CD14-positive monocyte (primary cell): ENCODE results near the gene TP73. TPM values are rescaled to one million over a fixed set of nuclear protein-coding genes. Genes with fewer than 3 reads are reported as not detected.

Experiments
- DNase-seq, 3 donors: peaks; one replicate each; pipeline ENCODE4 v3.0.0-alpha.2; 2011 to 2022
- H2AFZ ChIP-seq: 2 replicates; pipeline ENCODE4 v1.6.0; 2012; ENCODE audit warnings: mild to moderate bottlenecking, low read depth, low read length, inconsistent platforms; ENCODE audit not compliant: insufficient read depth, poor library complexity, severe bottlenecking
- H3K27ac ChIP-seq, 2 donors: 1 replicate in 1 of 2; 2 replicates in 1 of 2; pipeline ENCODE4 v1.5.1; 2012 to 2013; ENCODE audit warnings: low read length in 2 of 2, control low read depth in 1 of 2, inconsistent platforms in 1 of 2, low read depth in 1 of 2, mild to moderate bottlenecking in 1 of 2
- H3K27me3 ChIP-seq, 2 donors: one replicate each; pipeline versions ENCODE4 v1.6.0 to v1.6.1; 2011 to 2013; ENCODE audit warnings: low read length in 2 of 2; ENCODE audit not compliant: control insufficient read depth in 2 of 2, insufficient read depth in 2 of 2
- H3K36me3 ChIP-seq, 2 donors: replicated peaks in 1 of 2; 1 replicate in 1 of 2; 2 replicates in 1 of 2; pipeline versions ENCODE4 v1.5.1 to v1.6.1; 2012 to 2013; ENCODE audit warnings: low read length in 2 of 2, control low read depth in 1 of 2, inconsistent platforms in 1 of 2, mild to moderate bottlenecking in 1 of 2; ENCODE audit not compliant: insufficient read depth in 2 of 2, control insufficient read depth in 1 of 2
- H3K4me1 ChIP-seq, 2 donors: 1 replicate in 1 of 2; 2 replicates in 1 of 2; pipeline versions ENCODE4 v1.5.1 to v1.6.1; 2012 to 2013; ENCODE audit warnings: low read length in 2 of 2, control low read depth in 1 of 2, inconsistent platforms in 1 of 2, mild to moderate bottlenecking in 1 of 2, moderate library complexity in 1 of 2; ENCODE audit not compliant: insufficient read depth in 2 of 2, control insufficient read depth in 1 of 2
- H3K4me2 ChIP-seq: replicated peaks from 2 replicates; pipeline ENCODE3; 2012; ENCODE audit warnings: low read length, moderate library complexity, mild to moderate bottlenecking; ENCODE audit not compliant: poor library complexity, severe bottlenecking; ENCODE audit errors: extremely low read depth
- H3K4me3 ChIP-seq, 3 experiments: fragments of 200-600 bp in 1 of 3; sonication (generic) in 1 of 3; replicated peaks in 1 of 3; 1 replicate in 2 of 3; 2 replicates in 1 of 3; pipeline ENCODE4 v1.5.1; 2011 to 2013; ENCODE audit warnings: low read length in 3 of 3, mild to moderate bottlenecking in 3 of 3, control low read depth in 2 of 3, low read depth in 2 of 3, inconsistent platforms in 1 of 3, moderate library complexity in 1 of 3
- H3K79me2 ChIP-seq: 2 replicates; pipeline ENCODE4 v1.6.0; 2012; ENCODE audit warnings: mild to moderate bottlenecking, control low read depth, inconsistent platforms, low read length, moderate library complexity; ENCODE audit not compliant: insufficient read depth
- H3K9ac ChIP-seq: 2 replicates; pipeline ENCODE4 v1.6.0; 2017; ENCODE audit warnings: low read length, mild to moderate bottlenecking; ENCODE audit not compliant: insufficient read depth, poor library complexity, severe bottlenecking
- H3K9me3 ChIP-seq, 2 donors: replicated peaks in 1 of 2; 1 replicate in 1 of 2; 2 replicates in 1 of 2; pipeline versions ENCODE4 v1.5.1 to v1.6.1; 2012 to 2013; ENCODE audit warnings: low read length in 2 of 2, control low read depth in 1 of 2; ENCODE audit not compliant: control insufficient read depth in 1 of 2, insufficient read depth in 1 of 2
- H4K20me1 ChIP-seq: 2 replicates; pipeline ENCODE4 v1.6.0; 2012; ENCODE audit warnings: mild to moderate bottlenecking, low read length, control low read depth, moderate library complexity; ENCODE audit not compliant: insufficient read depth
- H3K27ac Mint-ChIP-seq, 7 donors: one replicate each; pipeline ENCODE4 v1.8.0; 2020; ENCODE audit warnings: mild to moderate bottlenecking in 7 of 7, mixed read lengths in 7 of 7, moderate library complexity in 6 of 7, inconsistent platforms in 2 of 7
- H3K27me3 Mint-ChIP-seq, 3 donors: one replicate each; pipeline ENCODE4 v1.8.0; 2021 to 2022; ENCODE audit warnings: low read depth in 3 of 3, mild to moderate bottlenecking in 3 of 3, mixed read lengths in 3 of 3, moderate library complexity in 3 of 3, inconsistent platforms in 1 of 3
- H3K36me3 Mint-ChIP-seq, 2 donors: one replicate each; pipeline ENCODE4 v1.8.0; 2020; ENCODE audit warnings: mixed read lengths in 2 of 2, inconsistent platforms in 1 of 2, mild to moderate bottlenecking in 1 of 2
- H3K4me1 Mint-ChIP-seq: one replicate; pipeline ENCODE4 v1.8.0; 2020; ENCODE audit warnings: mild to moderate bottlenecking, mixed read lengths
- H3K4me3 Mint-ChIP-seq, 2 donors: one replicate each; pipeline ENCODE4 v1.8.0; 2020; ENCODE audit warnings: mild to moderate bottlenecking in 2 of 2, mixed read lengths in 2 of 2, moderate library complexity in 1 of 2
- H3K9me3 Mint-ChIP-seq, 7 donors: one replicate each; pipeline ENCODE4 v1.8.0; 2020 to 2022; ENCODE audit warnings: mixed read lengths in 7 of 7, mild to moderate bottlenecking in 6 of 7, moderate library complexity in 6 of 7, inconsistent platforms in 2 of 7
- CTCF ChIP-seq: fragments of 200-600 bp; IDR thresholded peaks from one replicate; pipeline ENCODE4 v1.8.0; 2022; ENCODE audit warnings: antibody characterized with exemption, mild to moderate bottlenecking
- WGBS: methylation state at CpG from one replicate; pipeline ENCODE4 v1.1.5; 2013; ENCODE audit warnings: missing lambda C conversion rate; ENCODE audit not compliant: insufficient coverage; 5-methylcytosine and 5-hydroxymethylcytosine counted together
- intact Hi-C, 2 donors: fragments of 100-400 bp; cut with micrococcal nuclease; formaldehyde crosslinking; loops; one replicate each; pipeline versions ENCODE4 v1.15.0 to v1.15.1; 2023
- polyA plus RNA-seq, 3 donors: library from polyadenylated mRNA; depleted of rRNA in 1 of 3; unstranded in 2 of 3; stranded (reverse) in 1 of 3; fragments of 300-500 nt in 2 of 3; fragments of >200 nt in 1 of 3; fragmentation: Illumina TruSeq in 2 of 3; gene quantifications; 1 replicate in 2 of 3; 2 replicates in 1 of 3; pipeline ENCODE4 v1.2.3, GENCODE V29; 2012 to 2021

TP73 gene
- polyA plus RNA-seq, 3 donors = 0.21 to 0.42 TPM; not detected in 1

GRCh38 chr1:3780901-3781300 is 128.6 kb downstream of the TP73 start:
- H3K27ac ChIP-seq = no peak overlapping the region
- DNase-seq = no peak
- H3K9ac ChIP-seq = no peak overlapping the region
- Mint-ChIP-seq H3K36me3 (peaks cover 65 to 76% of the 10 kb centered on the region in 2 donors), H3K9me3 (no peaks in the 10 kb centered on the region), H3K27ac (peak overlapping the region in 1 of 7 donors; percentile 15), H3K4me3 (no peak overlapping the region), H3K4me1 (peaks cover 1% of the 10 kb centered on the region), H3K27me3 (peaks cover 0 to 1% (median 1%) of the 10 kb centered on the region in 3 donors)
- no peak overlapping the region for H3K4me3 ChIP-seq
- no peak for TF ChIP-seq CTCF
- no peak overlapping the region for H2AFZ ChIP-seq
- no peaks in the 10 kb centered on the region for H3K9me3 ChIP-seq
- peaks cover 1 to 3% of the 10 kb centered on the region in 2 donors for H3K4me1 ChIP-seq
- H3K4me2 ChIP-seq = no peak overlapping the region
- H3K36me3 ChIP-seq = peaks cover 73% of the 10 kb centered on the region in 2 donors
- H3K27me3 ChIP-seq = no peaks in the 10 kb centered on the region
- intact Hi-C loops = no loop called here
- WGBS = 97% methylated on average over 15 of the region's 21 CpGs
- H3K79me2 ChIP-seq = no peaks in the 10 kb centered on the region
- peaks cover 7% of the 10 kb centered on the region for H4K20me1 ChIP-seq

GRCh38 chr1:3783651-3784474 is 131.5 kb downstream of the TP73 start:
- TF ChIP-seq CTCF = no peak
- H3K4me3 ChIP-seq = no peak overlapping the region
- H4K20me1 ChIP-seq = peaks cover 35% of the 10 kb centered on the region
- H3K79me2 ChIP-seq = peaks cover 16% of the 10 kb centered on the region
- H3K36me3 Mint-ChIP-seq = peaks cover 84 to 97% of the 10 kb centered on the region in 2 donors
- peaks cover 90 to 96% of the 10 kb centered on the region in 2 donors for H3K36me3 ChIP-seq
- H3K9me3 ChIP-seq = no peaks in the 10 kb centered on the region
- peaks cover 4% of the 10 kb centered on the region for H3K4me1 Mint-ChIP-seq
- no peaks in the 10 kb centered on the region for H3K27me3 ChIP-seq
- H3K4me2 ChIP-seq = no peak overlapping the region
- H3K9me3 Mint-ChIP-seq = no peaks in the 10 kb centered on the region
- intact Hi-C loops = no loop called here
- DNase-seq = no peak
- H2AFZ ChIP-seq = no peak overlapping the region
- no peak overlapping the region for H3K4me3 Mint-ChIP-seq
- H3K27ac ChIP-seq = no peak overlapping the region
- 96% methylated on average over 26 of the region's 30 CpGs for WGBS
- no peak overlapping the region for H3K27ac Mint-ChIP-seq
- H3K9ac ChIP-seq = no peak overlapping the region
- no peaks in the 10 kb centered on the region for H3K4me1 ChIP-seq
- H3K27me3 Mint-ChIP-seq = peaks cover 0 to 1% (median 1%) of the 10 kb centered on the region in 3 donors
